A549 treated with dexamethasone at 1 μM for 4 hours (cell line): ENCODE data around the gene CXCR6. TPM values are rescaled to one million over a fixed set of nuclear protein-coding genes. Genes with fewer than 3 reads are reported as not detected.

Experiments
- total RNA-seq: library from RNA; stranded (reverse); fragments of 200-300 nt; extraction: Qiagen RNA extraction; gene quantifications from 5 replicates; pipeline ENCODE4 v1.2.3, GENCODE V29; 2022

CXCR6 gene
- total RNA-seq, result not detected in 5 replicates

DNA sequence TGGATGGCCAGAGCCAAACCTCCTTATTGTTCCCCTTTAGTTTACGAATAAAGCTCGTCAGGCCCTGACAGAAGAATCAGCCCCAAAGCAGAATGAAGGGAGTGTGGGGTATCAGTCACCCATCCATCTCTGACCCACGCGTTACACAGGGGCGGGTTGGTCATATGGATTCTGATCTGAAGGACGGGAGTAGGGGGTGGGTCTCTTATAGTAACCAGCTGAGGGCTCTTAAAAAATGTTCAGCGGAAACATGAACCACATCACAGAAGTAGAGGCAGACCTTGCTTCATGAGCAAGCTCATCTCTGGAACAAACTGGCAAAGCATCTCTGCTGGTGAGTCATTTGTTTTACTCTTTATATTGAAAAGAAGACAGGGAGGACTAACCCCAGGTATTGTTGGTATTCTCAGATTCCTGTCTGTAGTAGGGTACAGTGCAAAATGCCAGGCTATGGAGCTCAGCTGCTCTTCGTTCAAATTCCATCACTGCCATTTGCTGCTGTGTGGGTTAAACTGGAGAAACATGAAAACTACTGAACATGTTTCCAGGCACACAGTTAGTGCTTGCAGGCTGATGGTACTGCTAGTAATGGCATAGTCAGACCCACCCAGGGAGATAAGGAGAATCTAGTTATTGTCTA lies at the start of gene CXCR6:
TSS of gene CXCR6 (plus strand) at position 258 of the 640 bp plus-strand sequence. CDS start 3,018 bp downstream, outside the sequence.

DNA sequence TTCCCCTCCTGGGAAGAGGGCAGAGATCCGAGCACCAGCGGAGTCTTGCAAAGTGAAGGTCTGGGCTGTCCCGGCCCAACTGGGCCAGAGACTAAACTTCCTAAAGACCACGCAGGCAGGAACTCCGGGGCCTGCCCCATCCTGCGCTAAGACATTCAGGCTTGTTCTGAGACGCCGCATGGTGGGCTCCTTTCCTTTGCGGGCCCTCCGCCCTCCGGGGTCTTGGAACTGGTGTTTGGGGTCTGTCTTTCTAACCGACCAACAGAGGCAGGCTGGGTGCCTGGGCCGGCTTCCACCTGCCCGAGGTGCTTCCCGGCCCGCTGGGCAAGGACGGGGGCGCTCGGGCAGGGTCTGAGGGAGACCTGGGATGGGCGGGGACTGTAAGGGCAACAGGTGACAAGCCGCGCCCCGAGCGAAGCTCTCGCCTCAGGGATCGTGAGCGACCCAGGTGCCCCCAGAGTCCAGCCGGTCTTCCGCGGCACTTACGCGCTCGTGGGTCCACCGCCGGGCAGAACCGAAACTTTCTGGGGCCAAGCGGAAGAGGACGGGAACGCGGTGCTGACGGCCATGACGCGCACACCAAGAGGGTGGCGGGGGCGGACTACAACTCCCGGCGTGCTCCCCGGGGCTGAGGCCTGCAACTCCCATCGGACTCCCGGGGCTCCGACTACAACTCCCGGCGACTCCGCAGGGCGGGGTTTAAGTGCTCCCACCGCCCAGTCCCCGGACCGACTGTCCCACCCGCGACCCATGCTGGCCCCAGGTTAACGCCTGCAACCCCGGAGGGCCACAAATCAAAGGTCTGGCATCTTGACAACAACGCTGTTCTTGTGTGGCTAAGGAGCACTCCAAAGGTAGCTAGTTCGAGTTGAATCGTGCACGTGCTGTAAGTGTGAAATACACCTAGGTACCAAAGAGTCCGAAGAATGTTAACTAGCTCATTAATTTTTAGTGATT lies 52.2 kb downstream of the CXCR6 start, which contains the start of gene FYCO1:
TSS of gene FYCO1 (minus strand) at position 589 of the 957 bp plus-strand sequence. CDS start 10,914 bp downstream, outside the sequence.

Other genes starting within 250 kb of the CXCR6 start
- 0.02 to 0.17 TPM (median 0.04 TPM) in 5 replicates for gene SLC6A20, start 146.9 kb upstream of the CXCR6 start, total RNA-seq
- gene LZTFL1, start 101.3 kb upstream of the CXCR6 start, total RNA-seq, result 12.2 to 19.0 TPM (median 15.6 TPM) in 5 replicates
- gene CCR9, start 56.9 kb upstream of the CXCR6 start, total RNA-seq, result 0.08 TPM in 1 of 5 replicates, not detected in the others
- 4.7 to 6.5 TPM (median 5.9 TPM) in 5 replicates for gene FYCO1, start 52.4 kb downstream of the CXCR6 start, total RNA-seq
- not detected in 5 replicates for gene XCR1, start 84.0 kb downstream of the CXCR6 start, total RNA-seq